ENCODE results near the gene KCNAB1. TPM values are rescaled to one million over a fixed set of nuclear protein-coding genes. Genes with fewer than 3 reads are reported as not detected.

The KCNAB1 gene
- total RNA-seq, 3 donors from 2014 or later = 3.9 to 8.3 (median 5.4) TPM

DNA sequence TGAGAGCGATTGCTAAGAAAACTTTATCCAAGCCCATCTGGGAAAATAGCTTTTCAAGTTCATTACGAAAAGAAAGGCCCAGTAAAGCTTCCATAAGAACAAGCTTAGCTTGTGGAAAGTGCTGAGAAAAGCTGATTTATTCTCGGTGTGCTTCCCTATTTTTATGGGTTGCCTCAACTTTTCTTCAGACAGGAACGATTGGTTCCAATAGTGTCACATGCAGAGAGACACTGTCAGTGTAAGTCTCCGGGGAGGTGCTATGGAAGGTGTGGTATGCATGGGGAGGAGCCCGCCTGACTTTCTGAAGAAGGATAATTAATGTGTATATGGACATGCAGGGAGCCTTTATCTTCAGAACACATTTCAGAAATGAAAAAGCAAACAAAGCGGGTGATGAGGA is 257.3 kb downstream of the KCNAB1 start:
- intact Hi-C loops (cut with DNase I; ENCODE audit: low total_unique reads) = no loop called here

GRCh38 chr3:156378871-156379270 is 258.5 kb downstream of the KCNAB1 start:
- H3K4me1 ChIP-seq = no peaks in the 10 kb centered on the region
- no peak for TF ChIP-seq POLR2A (IDR thresholded peaks at IDR 0.05)
- no peak for TF ChIP-seq CTCF (IDR thresholded peaks at IDR 0.05)
- no peak for TF ChIP-seq POLR2AphosphoS5 (IDR thresholded peaks at IDR 0.05)
- no peaks in the 10 kb centered on the region for H3K36me3 ChIP-seq
- H3K4me3 ChIP-seq = no peak overlapping the region
- no peaks in the 10 kb centered on the region for H3K9me3 ChIP-seq
- no peaks in the 10 kb centered on the region for H3K27me3 ChIP-seq
- intact Hi-C loops (cut with DNase I; ENCODE audit: low total_unique reads) = no loop called here
- H3K27ac ChIP-seq = no peak overlapping the region
- DNase-seq (ENCODE audit: low spot score in 2 of 2) = no peak

More for the DNA sequence above, 257.3 kb downstream of the KCNAB1 start:
- no peak for DNase-seq (ENCODE audit: low spot score in 2 of 2)
- Histone ChIP-seq H3K9me3 (no peaks in the 10 kb centered on the region), H3K36me3 (no peaks in the 10 kb centered on the region), H3K27me3 (no peaks in the 10 kb centered on the region), H3K27ac (no peak overlapping the region), H3K4me3 (no peak overlapping the region), H3K4me1 (no peaks in the 10 kb centered on the region)
- TF ChIP-seq CTCF (IDR thresholded peaks at IDR 0.05) = no peak

DNA sequence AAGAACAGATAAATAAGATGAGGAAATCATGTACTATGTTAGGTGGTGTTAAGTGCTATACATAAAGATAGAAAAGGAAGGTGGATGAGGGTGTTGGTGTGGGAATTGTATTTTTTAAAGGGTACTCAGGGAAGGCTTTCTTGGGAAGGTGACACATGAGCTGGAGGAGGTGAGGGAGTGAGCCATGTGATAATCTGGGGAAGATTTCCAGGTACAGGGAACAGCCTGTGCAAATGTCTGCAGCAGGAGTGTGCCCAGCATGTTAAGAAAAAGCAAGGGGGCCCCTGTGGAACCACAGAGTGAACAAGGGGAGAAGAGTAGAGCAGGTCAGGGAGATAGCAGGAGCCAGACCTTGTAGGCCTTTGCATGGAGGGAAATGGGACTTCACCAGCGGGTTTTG is 258.9 kb downstream of the KCNAB1 start:
- no peak for DNase-seq (ENCODE audit: low spot score in 2 of 2)
- Histone ChIP-seq H3K27me3 (no peaks in the 10 kb centered on the region), H3K4me1 (no peaks in the 10 kb centered on the region), H3K27ac (no peak overlapping the region), H3K9me3 (no peaks in the 10 kb centered on the region), H3K36me3 (no peaks in the 10 kb centered on the region), H3K4me3 (no peak overlapping the region)
- intact Hi-C loops (cut with DNase I; ENCODE audit: low total_unique reads) = no loop called here
- TF ChIP-seq POLR2A (IDR thresholded peaks at IDR 0.05) = no peak
- TF ChIP-seq POLR2AphosphoS5 (IDR thresholded peaks at IDR 0.05) = no peak
- no peak for TF ChIP-seq CTCF (IDR thresholded peaks at IDR 0.05)

DNA sequence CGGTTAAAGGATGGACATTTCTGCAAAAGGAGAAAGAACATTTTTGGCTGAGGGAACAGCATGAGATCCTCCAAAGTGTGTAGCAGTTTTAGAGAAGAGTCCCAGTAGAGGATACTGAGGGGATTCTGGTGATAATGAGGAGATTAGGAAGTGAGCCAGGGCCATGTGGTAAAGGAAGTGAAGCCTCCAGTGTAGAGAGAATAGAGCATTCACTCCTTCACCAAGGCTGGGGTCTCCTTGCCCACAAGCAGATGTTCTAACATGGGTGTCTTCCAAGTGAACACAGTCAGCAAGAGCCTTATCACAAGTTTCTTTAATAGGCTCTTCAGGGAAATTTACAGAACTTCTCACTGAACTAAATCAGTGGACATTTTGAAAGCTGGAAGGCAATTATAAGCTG is 260.9 kb downstream of the KCNAB1 start:
- DNase-seq (ENCODE audit: low spot score in 2 of 2) = no peak
- TF ChIP-seq POLR2A (IDR thresholded peaks at IDR 0.05) = no peak
- no peak for TF ChIP-seq CTCF (IDR thresholded peaks at IDR 0.05)
- TF ChIP-seq POLR2AphosphoS5 (IDR thresholded peaks at IDR 0.05) = no peak
- Histone ChIP-seq H3K27me3 (no peaks in the 10 kb centered on the region), H3K36me3 (no peaks in the 10 kb centered on the region), H3K9me3 (no peaks in the 10 kb centered on the region), H3K4me3 (no peak overlapping the region), H3K27ac (no peak overlapping the region), H3K4me1 (no peaks in the 10 kb centered on the region)
- intact Hi-C loops (cut with DNase I; ENCODE audit: low total_unique reads) = no loop called here

DNA sequence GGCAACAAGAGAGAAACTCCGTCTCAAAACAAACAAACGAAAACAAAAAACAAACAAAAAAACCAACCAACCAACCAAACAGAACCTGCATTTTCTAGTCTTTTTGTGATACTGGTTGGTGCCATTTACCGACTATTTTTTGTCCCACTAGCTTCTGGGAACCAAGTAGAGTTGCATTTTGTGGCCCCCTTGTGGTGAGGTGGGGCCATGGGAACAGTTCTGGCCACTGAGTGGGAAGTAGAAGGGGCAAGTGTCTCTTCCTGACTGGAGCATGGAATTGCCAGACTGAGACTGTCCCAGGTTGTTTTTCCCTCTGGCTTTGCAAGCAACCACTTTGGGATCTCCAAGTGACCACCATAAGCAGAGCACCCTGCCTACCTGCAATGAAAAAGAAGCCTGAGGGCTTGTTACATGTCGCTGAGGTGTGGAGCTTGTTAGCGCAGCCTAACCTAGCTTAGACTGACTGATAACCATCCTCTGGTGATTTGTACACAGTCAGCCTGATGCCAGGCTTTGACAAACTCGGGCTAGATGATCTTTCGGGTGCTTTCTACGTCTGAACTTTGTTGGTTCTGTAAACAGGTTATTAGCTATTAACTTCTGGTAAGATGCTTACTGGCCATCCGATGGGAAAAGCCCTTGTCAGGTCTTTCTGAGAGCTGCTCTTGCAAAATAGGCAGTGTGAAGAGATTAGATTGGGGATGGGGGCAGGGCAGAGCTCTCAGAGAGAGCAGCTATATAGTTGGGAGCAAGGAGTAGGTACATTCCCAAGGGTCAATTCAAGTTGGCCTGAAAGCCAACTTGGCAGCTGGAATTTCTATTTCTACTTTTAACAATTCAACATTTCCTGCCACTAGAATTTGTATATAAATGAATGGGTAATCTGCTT is 262.3 kb downstream of the KCNAB1 start:
- no peak overlapping the region for H3K4me3 ChIP-seq
- no peaks in the 10 kb centered on the region for H3K36me3 ChIP-seq
- H3K27ac ChIP-seq = no peak overlapping the region
- TF ChIP-seq CTCF (IDR thresholded peaks at IDR 0.05) = peak in 1 of 3 donors; percentile 8
- TF ChIP-seq POLR2A (IDR thresholded peaks at IDR 0.05) = no peak
- no peaks in the 10 kb centered on the region for H3K4me1 ChIP-seq
- intact Hi-C loops (cut with DNase I; ENCODE audit: low total_unique reads) = no loop called here
- no peak for DNase-seq (ENCODE audit: low spot score in 2 of 2)
- H3K9me3 ChIP-seq = no peaks in the 10 kb centered on the region
- H3K27me3 ChIP-seq = no peaks in the 10 kb centered on the region

All from breast epithelium (tissue), 4 donors.